HG03439 (cell line): ENCODE measurements around the gene KRT2.

Experiments
- ATAC-seq: cut with Tn5 transposase; IDR thresholded peaks from one replicate; pipeline ENCODE4 v1.9.1; 2021; ENCODE audit warnings: mild to moderate bottlenecking, moderate library complexity; ENCODE audit not compliant: unreplicated experiment

KRT2 gene

DNA sequence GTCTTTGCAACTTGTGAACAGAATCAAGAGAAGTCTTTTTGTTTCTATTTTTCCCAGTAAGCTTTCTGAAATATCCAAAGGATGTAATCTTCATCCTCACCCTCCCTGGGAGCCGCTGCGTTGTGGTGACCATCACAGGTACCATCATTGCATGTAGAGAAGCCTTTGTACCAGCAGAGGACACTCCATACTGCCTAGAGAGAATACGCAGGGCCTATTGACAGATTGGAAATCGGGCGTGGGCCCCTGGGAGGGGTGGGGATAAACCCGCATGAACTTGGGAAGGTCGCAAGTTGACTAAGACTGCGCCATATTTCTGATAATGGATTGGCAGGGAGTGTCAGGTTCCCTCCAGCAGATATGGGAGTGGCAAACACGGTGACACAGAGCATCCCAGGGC lies 15.5 kb upstream of the KRT2 start:
- ATAC-seq: no peak

DNA sequence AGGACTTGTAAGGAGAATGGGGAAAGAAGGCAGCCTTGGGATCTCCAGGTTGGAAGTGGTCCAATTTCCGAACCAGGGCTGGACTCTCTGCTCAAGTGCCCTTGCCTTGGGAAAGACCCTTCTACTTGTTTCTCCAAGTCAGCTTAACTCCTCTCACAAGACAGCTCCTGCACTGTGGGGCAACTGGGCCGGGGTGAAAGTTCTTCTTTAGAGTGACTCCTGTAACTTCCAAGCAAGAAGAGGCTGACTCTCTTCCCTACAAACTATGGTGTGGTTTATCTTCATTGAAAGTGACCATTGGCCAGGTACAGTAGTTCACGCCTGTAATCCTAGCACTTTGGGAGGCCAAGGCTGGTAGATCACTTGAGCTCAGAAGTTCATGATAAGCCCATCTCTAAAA lies 14.5 kb upstream of the KRT2 start:
- ATAC-seq: no peak

DNA sequence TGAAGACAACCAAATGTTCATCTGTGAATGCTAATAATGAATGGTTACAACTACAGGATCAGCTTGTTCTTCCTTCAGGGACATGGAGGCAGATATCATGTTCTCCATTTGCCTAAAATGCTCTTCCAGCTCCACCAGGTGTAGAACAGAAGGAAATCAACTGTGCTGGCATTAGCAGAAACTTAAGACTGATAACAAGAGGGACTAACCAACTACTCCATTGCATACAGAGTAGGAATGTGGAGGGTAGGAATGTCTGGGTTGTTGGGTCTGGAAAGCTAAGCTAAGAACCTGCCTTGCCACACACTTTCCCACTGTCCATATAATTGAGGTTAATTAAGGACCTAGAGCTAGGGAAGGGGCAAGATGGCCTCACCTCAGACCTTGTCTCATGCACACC lies 11.4 kb upstream of the KRT2 start:
- ATAC-seq: no peak

DNA sequence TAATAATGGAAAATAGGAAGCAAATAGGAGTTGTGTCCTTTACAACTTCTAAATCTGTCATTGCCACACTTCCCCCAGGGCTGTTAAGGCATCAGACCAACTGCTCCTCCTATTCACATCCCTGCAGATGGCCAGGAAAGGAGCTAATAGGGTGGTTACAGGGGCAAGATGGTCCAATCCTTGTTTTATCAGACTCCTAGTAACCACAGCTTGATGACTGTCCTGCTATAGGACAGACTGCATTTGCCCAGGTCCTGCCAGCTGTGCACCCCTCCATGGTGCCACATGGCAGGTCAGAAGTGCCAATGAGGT lies 10.9 kb upstream of the KRT2 start:
- no peak for ATAC-seq

DNA sequence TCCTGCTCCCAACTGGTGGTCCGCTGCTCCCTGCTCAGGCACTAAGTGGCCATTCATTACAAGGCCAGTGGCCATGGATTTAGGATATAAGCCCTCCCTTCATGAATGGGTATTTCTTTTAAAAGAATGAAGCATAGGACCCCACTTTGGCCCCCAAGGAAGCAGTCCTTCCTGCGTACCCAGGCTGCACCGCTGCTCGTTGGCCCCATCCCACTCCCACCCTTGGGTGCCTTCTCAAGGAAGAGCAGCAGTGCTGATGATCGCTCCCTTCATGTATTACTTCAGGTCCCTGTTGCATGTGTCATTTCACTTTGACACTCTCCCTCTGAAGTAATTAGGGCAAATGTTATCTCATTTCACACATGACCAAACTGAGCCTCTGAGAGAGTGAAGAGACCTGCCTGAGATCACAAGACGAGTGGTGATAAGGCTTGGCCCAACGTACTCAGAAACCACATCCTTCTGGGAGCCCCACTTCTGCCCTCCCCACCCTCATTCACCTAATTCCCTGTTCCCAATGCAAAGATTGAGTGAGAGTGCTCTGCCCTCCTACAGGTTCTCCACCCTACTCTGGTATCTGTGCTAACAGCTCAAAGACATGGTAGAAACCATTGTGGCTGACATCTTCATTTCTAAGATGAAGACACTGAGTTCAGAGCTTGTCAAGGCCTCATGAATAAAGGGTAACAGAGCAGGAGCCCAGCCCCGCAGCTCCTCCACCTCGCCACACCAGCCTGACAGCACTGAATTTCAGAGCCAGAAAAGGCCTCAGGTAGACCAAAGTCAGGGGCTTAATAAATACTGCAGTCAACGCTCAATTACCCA lies 10.3 kb upstream of the KRT2 start:
- ATAC-seq: no peak

DNA sequence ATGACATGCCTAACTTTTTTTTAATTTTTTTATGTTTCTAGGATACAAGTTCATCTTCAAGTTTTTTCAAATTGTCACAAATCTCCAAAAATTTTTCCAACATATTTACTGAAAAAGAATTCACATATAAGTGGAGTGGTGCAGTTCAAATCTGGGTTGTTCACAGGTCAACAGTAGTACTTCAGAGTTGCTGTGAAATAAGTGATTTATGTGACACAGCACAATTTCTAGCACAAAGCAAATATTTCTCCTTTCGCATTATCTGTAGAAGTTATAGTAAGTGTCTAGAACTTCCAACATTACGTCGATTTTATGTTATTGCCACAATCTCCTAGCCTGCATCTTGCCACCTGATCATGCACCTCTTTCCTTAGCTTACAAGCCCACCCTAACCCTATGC lies 9.7 kb upstream of the KRT2 start:
- no peak for ATAC-seq

DNA sequence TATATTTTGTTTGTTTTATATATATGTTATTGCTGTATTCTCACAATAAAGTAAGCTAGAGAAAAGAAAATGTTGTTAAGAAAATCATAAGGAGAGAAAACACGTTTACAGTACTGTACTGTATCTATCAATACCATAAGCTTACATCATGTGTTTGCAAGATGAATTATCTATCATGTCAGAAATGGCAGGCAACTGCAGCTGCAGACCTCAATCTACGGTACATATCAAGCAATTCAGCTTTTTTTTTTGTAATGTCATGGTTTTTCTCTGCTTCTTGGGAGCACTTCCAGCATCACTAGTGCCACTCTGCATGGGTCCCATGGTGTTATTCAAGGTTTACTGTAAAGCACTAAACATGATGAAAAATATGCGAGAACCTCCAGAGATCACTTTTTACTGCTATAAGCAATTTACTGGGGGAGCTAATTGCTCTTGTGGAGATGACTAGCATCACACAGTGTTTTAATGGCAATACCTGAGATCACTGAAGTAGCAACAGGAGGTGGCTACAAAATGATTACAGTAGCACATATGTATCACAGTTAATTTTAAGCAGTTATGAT lies 9.0 kb upstream of the KRT2 start:
- no peak for ATAC-seq

DNA sequence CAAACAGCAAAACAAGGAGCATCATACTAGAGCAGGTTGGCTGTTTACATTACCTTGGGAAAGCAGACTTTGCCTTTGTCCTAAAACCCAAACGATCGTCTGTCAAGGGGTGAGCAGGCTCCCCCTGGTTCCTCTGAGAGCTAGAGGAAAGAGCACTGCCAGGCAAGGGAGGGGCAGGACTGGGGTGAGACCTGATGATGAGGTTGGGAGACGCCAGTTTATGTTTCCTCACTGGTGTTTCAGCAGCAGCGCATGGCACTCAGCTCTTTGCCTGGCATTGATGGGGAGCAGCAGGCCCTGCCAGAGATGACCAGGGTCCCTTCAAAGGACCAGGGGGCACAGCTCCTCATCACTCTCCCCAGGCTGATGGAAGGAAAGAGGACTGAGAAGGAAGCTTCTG lies 7.9 kb upstream of the KRT2 start:
- ATAC-seq: no peak

DNA sequence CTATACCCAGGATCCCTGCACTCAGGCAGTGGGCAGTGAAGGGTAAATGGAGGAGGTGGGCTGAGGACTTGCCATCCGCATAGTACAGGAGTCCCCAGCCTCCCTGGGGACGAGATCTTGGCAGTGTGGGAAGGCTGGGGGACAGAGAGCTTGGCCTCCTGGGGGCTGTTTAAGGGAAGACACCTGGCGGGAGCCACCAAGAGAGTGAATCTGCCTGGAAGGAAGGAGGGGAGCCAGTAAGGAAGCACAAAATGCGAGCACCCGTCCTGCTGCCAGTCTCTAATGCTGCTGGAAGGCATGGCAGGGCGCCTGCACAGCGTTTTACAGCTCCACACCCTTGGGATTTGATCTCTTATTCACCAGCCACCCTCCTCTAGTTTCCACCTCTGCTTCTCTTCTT lies 7.4 kb upstream of the KRT2 start:
- no peak for ATAC-seq

DNA sequence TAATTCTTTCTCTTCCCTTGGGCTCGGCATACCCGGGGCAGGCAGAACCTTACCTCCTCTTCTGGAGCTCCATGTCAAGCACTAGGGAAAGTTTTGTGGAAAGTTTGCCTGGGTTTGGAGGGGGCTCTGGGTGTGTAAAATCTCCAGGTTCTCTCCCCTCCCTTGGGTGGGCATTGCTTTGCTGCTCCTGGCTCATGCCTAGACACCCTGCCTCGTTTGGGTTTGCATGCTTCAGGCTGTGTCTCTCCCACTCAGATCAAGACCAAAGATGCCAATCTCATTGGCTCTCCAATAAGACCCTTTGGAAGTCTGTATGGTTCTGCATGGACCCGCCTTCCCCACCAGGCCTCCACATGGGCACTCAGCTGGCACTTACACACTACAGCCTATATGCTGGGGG lies 6.2 kb upstream of the KRT2 start:
- ATAC-seq: no peak

DNA sequence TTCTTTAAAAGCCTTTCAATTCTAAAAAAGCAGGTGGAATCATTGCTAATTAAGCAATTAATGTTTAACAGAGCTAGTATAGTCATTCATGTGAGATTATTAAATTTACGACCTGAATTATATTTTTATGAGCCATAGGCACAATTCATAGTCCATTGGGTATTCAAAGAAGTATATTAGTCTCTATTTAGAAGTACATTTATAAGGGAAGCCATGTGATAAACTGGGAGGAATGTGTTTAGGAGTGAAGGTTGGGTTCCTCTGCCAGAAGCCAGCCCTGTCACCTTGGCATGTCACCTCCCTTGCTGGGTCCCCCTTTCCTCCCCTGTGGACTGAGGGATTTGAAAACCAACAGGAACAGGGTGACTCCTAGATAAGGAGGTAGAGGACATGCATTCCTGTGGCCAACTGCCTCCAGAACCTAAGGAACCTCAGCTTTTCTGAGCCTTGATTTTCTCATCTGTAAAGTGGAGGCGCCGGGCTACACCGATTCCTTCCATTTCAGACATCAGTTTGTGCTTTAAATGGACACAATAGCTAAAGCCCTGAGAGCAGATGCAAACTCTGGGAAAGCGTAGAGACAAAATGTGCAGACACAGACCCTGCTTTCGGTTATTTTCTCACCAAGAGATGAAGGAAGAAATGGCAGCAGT lies 5.4 kb upstream of the KRT2 start:
- no peak for ATAC-seq

DNA sequence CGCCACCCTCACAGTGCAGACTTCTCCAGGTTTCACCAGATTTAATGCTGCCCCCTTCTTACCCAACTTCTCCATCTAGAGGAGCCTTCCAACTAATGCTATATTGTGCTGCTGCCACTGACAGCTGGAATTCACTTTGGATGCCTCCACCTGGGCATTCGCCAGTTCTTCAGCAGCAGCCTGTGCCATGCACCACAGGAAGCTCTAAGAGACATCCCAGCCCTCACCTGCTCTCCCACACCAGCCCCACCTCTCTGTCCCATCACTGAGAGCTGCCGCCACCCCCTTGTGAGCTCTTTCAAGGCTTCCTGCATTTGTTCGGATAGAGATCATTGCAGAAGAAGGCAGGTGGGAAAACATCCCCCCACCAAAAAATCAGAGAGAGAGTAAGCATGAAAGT lies 4.6 kb upstream of the KRT2 start:
- no peak for ATAC-seq

DNA sequence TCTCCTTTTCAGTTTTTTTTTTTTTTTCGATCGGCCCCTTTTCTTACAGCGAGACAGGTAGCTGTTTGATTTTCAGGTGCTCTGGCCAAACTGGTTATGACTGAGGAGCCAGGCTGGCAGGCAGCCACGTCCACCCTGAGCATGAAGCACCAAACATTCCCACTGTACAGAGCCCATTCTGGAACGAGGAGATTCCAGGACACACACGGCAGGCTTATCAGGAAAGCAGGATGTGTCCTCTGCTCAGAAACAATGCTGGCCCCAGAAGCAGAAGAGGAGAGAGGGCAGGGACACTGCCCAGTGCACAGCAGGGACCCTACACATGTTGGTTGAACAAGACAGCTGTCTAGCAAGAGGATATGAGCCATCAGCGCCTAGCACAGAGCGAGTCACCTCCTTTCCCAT lies 3.7 kb upstream of the KRT2 start:
- no peak for ATAC-seq

DNA sequence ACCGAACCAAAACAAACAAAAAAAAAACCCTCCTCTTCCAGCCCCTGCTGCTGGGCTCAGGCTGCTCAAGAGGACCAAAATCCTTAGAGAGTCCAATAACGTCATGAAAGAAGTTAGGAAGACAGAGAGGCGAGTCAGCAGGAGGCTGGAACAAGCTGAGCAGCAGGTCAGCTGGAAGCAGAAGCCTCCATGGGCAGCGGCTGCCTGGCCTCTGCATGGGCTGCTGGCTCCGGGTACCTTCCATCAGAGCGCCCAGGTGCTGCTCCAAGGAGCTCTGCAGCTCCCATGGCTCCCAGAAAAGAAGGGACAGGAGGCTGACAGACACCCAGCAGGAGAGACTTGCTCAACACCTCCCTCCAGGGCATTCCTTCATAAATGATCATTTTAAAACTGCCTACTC lies 3.2 kb upstream of the KRT2 start:
- ATAC-seq: no peak

DNA sequence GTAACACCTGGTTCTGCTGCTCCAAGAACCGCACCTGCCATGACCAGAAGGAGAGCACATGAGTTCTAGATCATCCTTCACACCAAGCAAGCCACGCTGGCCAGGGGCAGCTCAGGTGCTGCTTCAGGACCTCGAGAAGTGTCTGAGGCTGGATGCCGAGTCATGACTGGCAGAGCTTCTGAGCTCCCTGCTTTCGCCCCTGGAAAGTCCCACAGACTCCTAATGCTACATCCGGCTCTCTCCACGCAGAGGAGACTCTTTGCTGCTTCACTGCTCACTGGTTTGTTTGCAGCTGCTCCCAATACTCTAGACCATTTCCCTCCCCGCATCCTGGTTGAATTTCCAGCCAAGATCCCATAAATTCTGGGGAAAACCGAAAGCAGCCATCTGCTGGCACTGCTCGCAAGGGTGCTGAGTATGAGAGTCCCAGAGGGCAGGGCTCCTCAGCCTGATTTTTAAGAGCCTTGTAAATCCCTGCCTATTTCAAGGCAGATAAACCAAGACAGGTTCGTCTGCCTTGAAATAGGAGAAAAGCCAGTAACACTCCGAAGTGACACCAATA lies 1.4 kb downstream of the KRT2 start:
- ATAC-seq: no peak

DNA sequence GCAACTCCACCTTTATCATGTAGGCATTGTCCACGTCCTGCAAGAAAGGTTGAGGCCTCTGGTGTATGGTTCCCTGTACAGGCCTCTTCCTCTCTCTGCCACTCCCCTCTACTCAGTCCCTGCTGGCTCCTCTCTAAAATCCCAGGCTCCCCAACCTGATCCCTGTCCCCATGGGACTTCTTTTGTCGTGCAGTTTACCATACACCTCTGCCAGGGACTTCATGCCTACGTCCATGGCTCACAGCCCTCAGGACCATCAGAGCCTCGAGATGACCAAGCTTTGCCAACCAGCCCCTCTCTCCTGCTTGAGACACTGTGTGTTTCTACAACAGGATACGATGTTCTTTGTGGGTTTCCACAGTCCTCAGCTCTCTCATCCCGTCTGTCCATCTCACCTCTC lies 2.9 kb downstream of the KRT2 start:
- no peak for ATAC-seq

DNA sequence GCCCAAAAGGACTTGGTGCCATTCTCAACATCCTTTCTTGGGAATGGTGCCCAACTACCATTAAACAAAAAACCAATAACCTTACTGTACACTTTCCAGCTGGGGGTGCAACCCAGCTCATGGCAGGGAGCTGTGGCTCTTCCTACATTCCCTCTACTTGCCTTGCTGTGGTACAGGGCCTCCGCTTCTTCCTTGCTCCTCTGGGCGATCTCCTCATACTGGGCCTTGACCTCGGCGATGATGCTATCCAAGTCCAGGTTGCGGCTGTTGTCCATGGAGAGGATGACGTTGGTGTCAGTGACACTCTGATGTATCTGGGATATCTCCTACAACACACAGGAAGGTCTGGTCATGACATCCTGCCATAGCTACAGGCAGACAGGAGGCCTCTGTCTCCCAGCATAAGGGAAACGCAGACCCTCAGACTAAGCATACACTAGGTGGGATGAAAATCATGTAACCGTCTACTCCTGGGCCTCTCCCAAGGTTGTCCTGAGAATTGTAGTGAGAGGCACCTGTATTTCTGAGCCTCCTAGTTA lies 3.9 kb downstream of the KRT2 start:
- ATAC-seq: no peak

DNA sequence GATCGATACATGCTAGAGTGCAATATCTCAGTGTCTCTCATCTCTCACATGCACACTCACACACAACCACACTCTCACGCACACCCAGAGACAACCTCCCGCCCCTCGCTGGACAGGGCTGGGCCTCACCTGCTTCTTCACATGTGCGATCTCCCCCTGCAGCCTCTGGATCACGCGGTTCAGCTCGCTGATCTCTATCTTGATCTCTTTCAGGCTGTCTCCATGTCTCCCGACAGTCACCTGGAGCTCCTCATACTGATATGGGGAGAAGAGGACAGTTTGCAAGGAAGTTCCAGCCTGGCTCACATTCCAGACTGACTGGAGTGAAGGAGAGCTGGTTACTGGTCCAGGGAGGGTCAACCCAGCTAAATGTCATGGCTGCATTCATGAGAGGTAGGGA lies 4.4 kb downstream of the KRT2 start:
- no peak for ATAC-seq

DNA sequence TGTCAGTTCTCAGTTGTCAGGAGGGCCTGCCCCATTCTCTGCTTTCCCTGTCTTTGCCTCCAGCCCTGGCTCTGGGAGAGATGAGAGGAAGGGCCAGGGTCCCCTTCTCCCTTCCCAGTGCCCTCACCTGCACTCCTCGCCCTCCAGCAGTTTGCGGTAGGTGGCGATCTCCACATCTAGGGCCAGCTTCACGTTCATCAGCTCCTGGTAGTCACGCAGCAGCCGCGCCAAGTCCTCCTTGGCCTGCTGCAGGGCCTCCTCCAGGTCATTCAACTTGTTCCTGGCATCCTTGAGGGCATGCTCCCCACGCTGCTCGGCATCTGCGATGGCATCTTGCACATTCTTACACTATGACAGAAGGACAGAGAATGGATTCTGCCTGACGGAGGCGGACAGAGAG lies 5.4 kb downstream of the KRT2 start:
- ATAC-seq: no peak

DNA sequence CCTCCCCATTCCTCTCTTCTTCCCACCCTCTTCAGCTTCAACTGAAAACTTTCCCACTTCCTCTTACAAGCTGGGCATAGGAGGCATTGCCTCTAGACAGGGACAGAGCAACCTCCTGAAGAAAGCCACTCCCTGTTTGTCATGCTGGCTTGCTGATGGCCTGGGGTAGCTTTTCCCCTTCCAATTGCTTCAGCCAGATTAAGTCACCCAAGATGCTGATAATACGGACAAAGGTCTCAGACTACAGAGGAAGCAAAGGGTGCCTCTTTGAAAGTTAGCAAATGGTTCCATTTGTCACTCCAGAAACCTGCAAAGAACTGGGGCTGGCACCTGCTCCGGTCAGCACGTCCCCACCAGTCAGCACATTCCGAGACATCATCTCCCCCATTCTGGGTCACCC lies 6.0 kb downstream of the KRT2 start:
- ATAC-seq: no peak

DNA sequence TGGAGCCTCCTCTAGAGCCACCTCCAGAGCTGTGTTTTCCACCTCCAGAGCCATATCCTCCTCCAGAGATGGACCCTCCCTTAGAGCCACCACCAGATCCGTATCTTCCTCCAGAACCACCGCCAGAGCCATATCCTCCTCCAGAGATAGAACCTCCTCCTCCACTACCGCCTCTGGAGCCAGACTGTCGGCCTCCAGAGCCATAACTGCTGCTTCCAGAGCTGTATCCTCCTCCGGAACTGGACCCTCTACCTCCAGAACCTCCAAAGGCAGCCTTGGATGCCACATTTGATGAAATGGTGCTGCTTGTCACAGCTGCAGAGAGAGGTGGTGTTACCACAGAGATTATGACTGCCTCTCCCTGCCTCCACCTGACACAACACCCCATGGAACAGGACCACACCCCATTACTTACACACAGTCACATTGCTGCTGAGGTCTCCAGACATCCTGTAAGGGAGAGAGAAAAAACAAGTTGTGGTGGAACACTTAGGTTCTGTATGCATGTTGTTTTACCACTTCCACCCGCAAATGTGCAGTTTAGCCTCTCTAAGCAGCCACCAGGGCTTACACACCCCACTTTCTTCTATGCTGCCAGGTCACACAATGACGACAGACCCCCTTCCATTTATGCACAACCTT lies 6.8 kb downstream of the KRT2 start:
- ATAC-seq: no peak

DNA sequence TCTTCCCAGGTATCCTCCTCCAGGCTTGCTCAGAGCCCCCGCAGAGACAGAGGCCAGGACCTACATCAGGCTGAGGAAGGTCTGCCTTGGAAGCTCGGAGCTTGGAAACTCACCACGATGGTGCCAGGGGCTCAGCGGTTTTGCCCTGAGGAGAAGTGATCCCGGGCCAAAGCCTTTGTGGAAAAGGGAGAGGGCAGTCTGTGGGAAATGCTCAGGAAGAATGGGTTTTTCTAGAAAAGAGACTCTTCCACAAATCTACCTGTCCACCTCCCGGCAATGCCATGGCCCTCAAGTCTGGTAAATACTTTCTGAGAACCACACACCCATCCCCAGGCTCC lies 8.0 kb downstream of the KRT2 start:
- ATAC-seq: no peak
